HEK293 (cell line): Measurements from ENCODE around the gene DAZ3.
"Not testable (repeated sequence)": the region's sequence is repeated elsewhere in the genome, so short reads cannot be mapped to it uniquely, and the experiment has no call there.

Experiments
- GLI4 ChIP-seq: fragments of 450-650 bp; formaldehyde crosslinking; IDR thresholded peaks from 2 replicates; pipeline ENCODE4 v1.5.1; 2016; ENCODE audit warnings: missing biosample characterization, missing genetic modification characterization
- ZBTB20 ChIP-seq: fragments of 450-650 bp; formaldehyde crosslinking; IDR thresholded peaks from 2 replicates; pipeline ENCODE4 v1.5.1; 2016; ENCODE audit warnings: missing biosample characterization, missing genetic modification characterization
- ZBTB8A ChIP-seq: fragments of 450-650 bp; formaldehyde crosslinking; IDR thresholded peaks from 2 replicates; pipeline ENCODE4 v1.5.1; 2016; ENCODE audit warnings: missing biosample characterization, missing genetic modification characterization
- ZFP37 ChIP-seq: fragments of 450-650 bp; formaldehyde crosslinking; IDR thresholded peaks from 2 replicates; pipeline ENCODE4 v1.5.1; 2016; ENCODE audit warnings: missing biosample characterization, missing genetic modification characterization
- ZNF571 ChIP-seq: fragments of 450-650 bp; formaldehyde crosslinking; IDR thresholded peaks from 2 replicates; pipeline ENCODE4 v1.5.0; 2017; ENCODE audit warnings: missing biosample characterization, missing genetic modification characterization
- TF ChIP-seq, protein P1 (sequence below): fragments of 450-650 bp; formaldehyde crosslinking; IDR thresholded peaks from 2 replicates; pipeline ENCODE4 v1.5.1; 2016; ENCODE audit warnings: missing biosample characterization, missing genetic modification characterization

DNA sequence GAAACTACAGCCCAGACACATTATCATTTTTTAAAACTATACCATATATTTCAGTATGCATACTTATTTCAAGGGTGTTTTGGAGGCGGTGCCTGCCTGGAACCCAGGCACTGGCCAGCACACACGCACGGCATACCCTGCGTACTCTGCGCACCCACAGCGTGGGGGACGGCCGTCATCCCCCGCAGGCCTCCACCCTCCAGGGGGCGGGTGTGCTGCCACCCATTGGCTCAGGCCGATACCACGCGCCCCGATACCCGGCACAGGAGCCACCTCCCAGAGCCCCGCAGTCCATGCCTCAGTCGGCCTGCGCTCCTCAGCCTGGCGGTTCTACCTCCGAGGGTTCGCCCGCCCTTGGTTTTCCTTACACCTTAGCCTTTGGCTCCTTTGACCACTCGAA is 20.4 kb upstream of the DAZ3 start, which contains the start of gene DAZ4:
- TF ChIP-seq, protein P1, sequence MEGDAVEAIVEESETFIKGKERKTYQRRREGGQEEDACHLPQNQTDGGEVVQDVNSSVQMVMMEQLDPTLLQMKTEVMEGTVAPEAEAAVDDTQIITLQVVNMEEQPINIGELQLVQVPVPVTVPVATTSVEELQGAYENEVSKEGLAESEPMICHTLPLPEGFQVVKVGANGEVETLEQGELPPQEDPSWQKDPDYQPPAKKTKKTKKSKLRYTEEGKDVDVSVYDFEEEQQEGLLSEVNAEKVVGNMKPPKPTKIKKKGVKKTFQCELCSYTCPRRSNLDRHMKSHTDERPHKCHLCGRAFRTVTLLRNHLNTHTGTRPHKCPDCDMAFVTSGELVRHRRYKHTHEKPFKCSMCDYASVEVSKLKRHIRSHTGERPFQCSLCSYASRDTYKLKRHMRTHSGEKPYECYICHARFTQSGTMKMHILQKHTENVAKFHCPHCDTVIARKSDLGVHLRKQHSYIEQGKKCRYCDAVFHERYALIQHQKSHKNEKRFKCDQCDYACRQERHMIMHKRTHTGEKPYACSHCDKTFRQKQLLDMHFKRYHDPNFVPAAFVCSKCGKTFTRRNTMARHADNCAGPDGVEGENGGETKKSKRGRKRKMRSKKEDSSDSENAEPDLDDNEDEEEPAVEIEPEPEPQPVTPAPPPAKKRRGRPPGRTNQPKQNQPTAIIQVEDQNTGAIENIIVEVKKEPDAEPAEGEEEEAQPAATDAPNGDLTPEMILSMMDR: not testable (repeated sequence)
- not testable (repeated sequence) for TF ChIP-seq ZBTB8A; ZNF571 (tag by site-specific recombination); GLI4 (tag by site-specific recombination); ZFP37 (tag by site-specific recombination); ZBTB20
